Mesenchymal stem cell (in vitro differentiated cells and primary cell): ENCODE data around the gene FPR1.

ENCODE experiments used
- DNase-seq: peaks from one replicate; pipeline ENCODE4 v3.0.0-alpha.2; 2013
- H2AFZ ChIP-seq: one replicate; pipeline ENCODE4 v1.6.1; 2013; ENCODE audit warnings: low read depth, mild to moderate bottlenecking, control low read depth, inconsistent platforms, low read length, moderate library complexity
- H2AK5ac ChIP-seq: 2 replicates; pipeline ENCODE4 v1.6.1; 2013; ENCODE audit warnings: low read length, moderate library complexity, mild to moderate bottlenecking, inconsistent platforms; ENCODE audit not compliant: severe bottlenecking
- H2BK120ac ChIP-seq: one replicate; pipeline ENCODE4 v1.6.1; 2013; ENCODE audit warnings: low read depth, mild to moderate bottlenecking, inconsistent platforms, low read length, moderate library complexity
- H2BK12ac ChIP-seq, 2 experiments: one replicate each; pipeline ENCODE4 v1.6.1; 2013; ENCODE audit warnings: inconsistent platforms in 2 of 2, low read length in 2 of 2, mild to moderate bottlenecking in 2 of 2, moderate library complexity in 2 of 2, control low read depth in 1 of 2
- H2BK15ac ChIP-seq: one replicate; pipeline ENCODE4 v1.6.1; 2013; ENCODE audit warnings: mild to moderate bottlenecking, low read depth, inconsistent platforms; ENCODE audit not compliant: poor library complexity, severe bottlenecking
- H2BK5ac ChIP-seq: 2 replicates; pipeline ENCODE4 v1.6.1; 2013; ENCODE audit warnings: low read depth, mild to moderate bottlenecking, low read length, control low read depth, inconsistent platforms; ENCODE audit not compliant: poor library complexity, severe bottlenecking
- H3K14ac ChIP-seq, 2 experiments: one replicate each; pipeline ENCODE4 v1.6.1; 2013; ENCODE audit warnings: inconsistent platforms in 2 of 2, low read length in 2 of 2, control low read depth in 1 of 2, mild to moderate bottlenecking in 1 of 2, moderate library complexity in 1 of 2
- H3K18ac ChIP-seq, 2 experiments: one replicate each; pipeline ENCODE4 v1.6.1; 2013; ENCODE audit warnings: inconsistent platforms in 2 of 2, low read length in 2 of 2, control low read depth in 1 of 2, low read depth in 1 of 2, mild to moderate bottlenecking in 1 of 2
- H3K23ac ChIP-seq, 2 experiments: one replicate each; pipeline ENCODE4 v1.6.1; 2013; ENCODE audit warnings: inconsistent platforms in 2 of 2, low read length in 2 of 2, mild to moderate bottlenecking in 2 of 2, moderate library complexity in 2 of 2, control low read depth in 1 of 2
- H3K27ac ChIP-seq: 2 replicates; pipeline ENCODE4 v1.5.1; 2013; ENCODE audit warnings: mild to moderate bottlenecking, moderate library complexity, low read length, control low read depth, inconsistent platforms; ENCODE audit not compliant: poor library complexity, severe bottlenecking
- H3K27me3 ChIP-seq, 2 experiments: 2 replicates each; pipeline versions ENCODE4 v1.6.1 to v1.7.0; 2013; ENCODE audit warnings: low read length in 2 of 2, mild to moderate bottlenecking in 2 of 2, moderate library complexity in 2 of 2, control low read depth in 1 of 2, inconsistent platforms in 1 of 2; ENCODE audit not compliant: control insufficient read depth in 1 of 2, insufficient read depth in 1 of 2
- H3K36me3 ChIP-seq, 2 experiments: 2 replicates each; pipeline versions ENCODE4 v1.6.1 to v1.7.0; 2013; ENCODE audit warnings: low read length in 2 of 2, control low read depth in 1 of 2, inconsistent platforms in 1 of 2, low read depth in 1 of 2, mild to moderate bottlenecking in 1 of 2; ENCODE audit not compliant: insufficient read depth in 2 of 2, control insufficient read depth in 1 of 2
- H3K4ac ChIP-seq, 2 experiments: one replicate each; pipeline ENCODE4 v1.6.1; 2013; ENCODE audit warnings: inconsistent platforms in 2 of 2, low read length in 2 of 2, mild to moderate bottlenecking in 2 of 2, moderate library complexity in 2 of 2, control low read depth in 1 of 2, low read depth in 1 of 2
- H3K4me1 ChIP-seq: 2 replicates; pipeline ENCODE4 v1.6.1; 2013; ENCODE audit warnings: low read depth, low read length, control low read depth; ENCODE audit not compliant: control insufficient read depth, insufficient read depth
- H3K4me2 ChIP-seq: 2 replicates; pipeline ENCODE4 v1.6.1; 2013; ENCODE audit warnings: low read length, mild to moderate bottlenecking, inconsistent platforms; ENCODE audit not compliant: poor library complexity, severe bottlenecking
- H3K4me3 ChIP-seq, 2 experiments: 2 replicates each; pipeline versions ENCODE4 v1.5.1 to v1.7.0; 2013; ENCODE audit warnings: low read length in 2 of 2, mild to moderate bottlenecking in 2 of 2, control low read depth in 1 of 2, low read depth in 1 of 2; ENCODE audit not compliant: insufficient read depth in 1 of 2
- H3K79me1 ChIP-seq: replicated peaks from 2 replicates; pipeline ENCODE4 v1.6.1; 2013; ENCODE audit warnings: mild to moderate bottlenecking, control low read depth, low read length, inconsistent platforms; ENCODE audit not compliant: poor library complexity, severe bottlenecking
- H3K9ac ChIP-seq: 2 replicates; pipeline ENCODE4 v1.7.0; 2013; ENCODE audit warnings: mild to moderate bottlenecking, low read length, moderate library complexity
- H3K9me3 ChIP-seq: 2 replicates; pipeline ENCODE4 v1.7.0; 2013; ENCODE audit warnings: mild to moderate bottlenecking, low read length; ENCODE audit not compliant: control insufficient read depth
- H4K8ac ChIP-seq: one replicate; pipeline ENCODE4 v1.6.1; 2013; ENCODE audit warnings: inconsistent platforms, mild to moderate bottlenecking, low read length, moderate library complexity
- H4K91ac ChIP-seq: one replicate; pipeline ENCODE4 v1.6.1; 2013; ENCODE audit warnings: mild to moderate bottlenecking, low read length, inconsistent platforms
- WGBS: methylation state at CpG from one replicate; pipeline ENCODE4 v1.1.7; 2013; ENCODE audit warnings: mixed read lengths; 5-methylcytosine and 5-hydroxymethylcytosine counted together

The FPR1 gene

DNA sequence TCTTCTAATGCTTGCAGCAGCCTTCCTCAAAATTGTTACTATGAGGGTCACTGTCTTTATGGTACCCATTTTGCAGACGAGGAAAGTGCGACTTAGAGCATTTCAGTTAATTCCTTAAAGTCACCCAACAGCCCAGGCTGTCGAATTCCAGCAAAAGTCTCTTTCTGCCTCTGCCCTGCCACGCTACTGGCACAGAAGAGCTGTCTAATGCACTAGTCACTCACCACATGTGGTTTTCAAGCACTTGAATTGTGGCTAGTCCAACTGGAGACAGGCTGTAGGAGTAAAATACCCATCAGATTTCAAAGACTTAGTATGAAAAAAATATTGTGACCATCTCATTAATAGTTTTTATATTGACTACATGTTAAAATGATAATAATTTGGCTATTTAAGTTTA, 1.7 kb downstream of the FPR1 start:
- Histone ChIP-seq H3K4me1 (no peaks in the 10 kb centered on the region), H3K23ac (no peak overlapping the region), H3K9me3 (no peaks in the 10 kb centered on the region), H2AFZ (no peak overlapping the region), H3K9ac (peak overlapping the region; percentile 41), H3K18ac (no peak overlapping the region), H3K27me3 (no peaks in the 10 kb centered on the region), H3K14ac (no peak overlapping the region), H2BK12ac (no peak overlapping the region), H3K4me2 (no peak overlapping the region), H2AK5ac (no peak overlapping the region), H3K27ac (no peak overlapping the region), H4K8ac (no peak overlapping the region), H4K91ac (no peak overlapping the region), H3K4me3 (no peak overlapping the region), H3K4ac (no peak overlapping the region), H3K36me3 (no peaks in the 10 kb centered on the region), H2BK15ac (no peak overlapping the region), H2BK120ac (no peak overlapping the region), H2BK5ac (no peak overlapping the region), H3K79me1 (no peaks in the 10 kb centered on the region)
- DNase-seq: no peak
- 65% methylated on average over 3 of the region's 4 CpGs for WGBS

GRCh38 chr19:51746731-51747130, 4.9 kb downstream of the FPR1 start:
- Histone ChIP-seq H2AK5ac (no peak overlapping the region), H3K14ac (no peak overlapping the region), H2BK120ac (no peak overlapping the region), H2BK12ac (no peak overlapping the region), H3K23ac (no peak overlapping the region), H3K36me3 (no peaks in the 10 kb centered on the region), H3K18ac (no peak overlapping the region), H3K4me1 (no peaks in the 10 kb centered on the region), H3K27me3 (no peaks in the 10 kb centered on the region), H4K8ac (no peak overlapping the region), H4K91ac (no peak overlapping the region), H3K9me3 (no peaks in the 10 kb centered on the region), H2AFZ (no peak overlapping the region), H3K9ac (no peak overlapping the region), H2BK5ac (no peak overlapping the region), H2BK15ac (no peak overlapping the region), H3K27ac (no peak overlapping the region), H3K79me1 (no peaks in the 10 kb centered on the region), H3K4ac (no peak overlapping the region), H3K4me2 (no peak overlapping the region), H3K4me3 (no peak overlapping the region)
- DNase-seq: no peak
- 75% methylated on average over 7 of the region's 7 CpGs for WGBS

GRCh38 chr19:51743405-51743804, 8.3 kb downstream of the FPR1 start:
- no peak overlapping the region for H3K4me3 ChIP-seq
- no peak overlapping the region for H3K18ac ChIP-seq
- no peak overlapping the region for H2BK15ac ChIP-seq
- H3K9ac ChIP-seq: peak overlapping the region; percentile 12
- DNase-seq: no peak
- H3K79me1 ChIP-seq: no peaks in the 10 kb centered on the region
- H4K91ac ChIP-seq: no peak overlapping the region
- WGBS: 75% methylated on average over 3 of the region's 3 CpGs
- no peak overlapping the region for H3K27ac ChIP-seq
- no peaks in the 10 kb centered on the region for H3K27me3 ChIP-seq
- no peak overlapping the region for H3K14ac ChIP-seq
- no peak overlapping the region for H2BK120ac ChIP-seq
- H3K23ac ChIP-seq: no peak overlapping the region
- no peaks in the 10 kb centered on the region for H3K36me3 ChIP-seq
- H3K9me3 ChIP-seq: no peaks in the 10 kb centered on the region
- no peak overlapping the region for H3K4me2 ChIP-seq
- no peak overlapping the region for H2AK5ac ChIP-seq
- H4K8ac ChIP-seq: no peak overlapping the region
- no peak overlapping the region for H3K4ac ChIP-seq
- H3K4me1 ChIP-seq: no peaks in the 10 kb centered on the region
- no peak overlapping the region for H2BK5ac ChIP-seq
- no peak overlapping the region for H2AFZ ChIP-seq
- H2BK12ac ChIP-seq: no peak overlapping the region

GRCh38 chr19:51742789-51743188, 8.9 kb downstream of the FPR1 start:
- H2BK12ac ChIP-seq: no peak overlapping the region
- DNase-seq: no peak

More at GRCh38 chr19:51742789-51743188, 8.9 kb downstream of the FPR1 start:
- no peak overlapping the region for H2BK5ac ChIP-seq
- peak overlapping the region; percentile 72 for H3K9ac ChIP-seq
- H2BK120ac ChIP-seq: no peak overlapping the region
- no peaks in the 10 kb centered on the region for H3K9me3 ChIP-seq
- H3K14ac ChIP-seq: no peak overlapping the region
- H4K8ac ChIP-seq: no peak overlapping the region
- no peak overlapping the region for H2BK15ac ChIP-seq
- H3K23ac ChIP-seq: no peak overlapping the region
- no peak overlapping the region for H3K18ac ChIP-seq
- WGBS: 59% methylated on average over 3 of the region's 6 CpGs
- H2AFZ ChIP-seq: no peak overlapping the region
- no peaks in the 10 kb centered on the region for H3K36me3 ChIP-seq
- H4K91ac ChIP-seq: no peak overlapping the region
- no peaks in the 10 kb centered on the region for H3K27me3 ChIP-seq
- no peaks in the 10 kb centered on the region for H3K4me1 ChIP-seq
- H2AK5ac ChIP-seq: no peak overlapping the region
- H3K4ac ChIP-seq: no peak overlapping the region
- H3K79me1 ChIP-seq: no peaks in the 10 kb centered on the region
- H3K4me3 ChIP-seq: no peak overlapping the region
- H3K4me2 ChIP-seq: no peak overlapping the region
- H3K27ac ChIP-seq: no peak overlapping the region
